Cardiac muscle cell (in vitro differentiated cells and primary cell): Measurements from ENCODE around the gene TANGO6. TPM values are rescaled to one million over a fixed set of nuclear protein-coding genes. Genes with fewer than 3 reads are reported as not detected.
"Not testable (repeated sequence)": the region's sequence is repeated elsewhere in the genome, so short reads cannot be mapped to it uniquely, and the experiment has no call there.

ENCODE experiments used
- DNase-seq, 2 donors: peaks; one replicate each; pipeline versions ENCODE4 v3.0.0 to v3.0.0-alpha.2; 2010 to 2017; ENCODE audit warnings: low read depth in 1 of 2, low spot score in 1 of 2
- H3K27ac ChIP-seq: fragments of 200-600 bp; sonication (generic); 2 replicates; pipeline ENCODE4 v1.5.1; 2016
- H3K27me3 ChIP-seq: fragments of 200-600 bp; sonication (generic); 2 replicates; pipeline ENCODE4 v1.6.0; 2016; ENCODE audit warnings: control low read depth
- H3K36me3 ChIP-seq: fragments of 200-600 bp; sonication (generic); 2 replicates; pipeline ENCODE4 v1.5.1; 2016; ENCODE audit warnings: control low read depth
- H3K4me1 ChIP-seq: fragments of 200-600 bp; sonication (generic); 2 replicates; pipeline ENCODE4 v1.8.1; 2017; ENCODE audit warnings: low read depth, mild to moderate bottlenecking, mixed run types
- H3K4me3 ChIP-seq: fragments of 200-600 bp; sonication (generic); 2 replicates; pipeline ENCODE4 v1.5.1; 2016; ENCODE audit warnings: mild to moderate bottlenecking
- H3K9me3 ChIP-seq: fragments of 200-600 bp; sonication (generic); 2 replicates; pipeline ENCODE4 v1.5.1; 2017; ENCODE audit warnings: low read depth, mild to moderate bottlenecking, control low read depth
- CTCF ChIP-seq: IDR thresholded peaks from 2 replicates; pipeline ENCODE4 v1.5.1; 2012; ENCODE audit warnings: low read depth, mild to moderate bottlenecking, low read length
- polyA plus RNA-seq: library from polyadenylated mRNA; unstranded; fragments of >200 nt; fragmentation: Nextera tagmentation; extraction: Ambion mirVana; gene quantifications from 2 replicates; pipeline ENCODE4 v1.2.1, GENCODE V29; 2016
- total RNA-seq: library from RNA; depleted of rRNA; stranded (reverse); fragments of >200 nt; gene quantifications from 2 replicates; pipeline ENCODE4 v1.2.3, GENCODE V29; 2016

The TANGO6 gene
- total and polyA plus RNA-seq, 2 experiments from 2014 or later: 5.4 to 8.9 TPM

DNA sequence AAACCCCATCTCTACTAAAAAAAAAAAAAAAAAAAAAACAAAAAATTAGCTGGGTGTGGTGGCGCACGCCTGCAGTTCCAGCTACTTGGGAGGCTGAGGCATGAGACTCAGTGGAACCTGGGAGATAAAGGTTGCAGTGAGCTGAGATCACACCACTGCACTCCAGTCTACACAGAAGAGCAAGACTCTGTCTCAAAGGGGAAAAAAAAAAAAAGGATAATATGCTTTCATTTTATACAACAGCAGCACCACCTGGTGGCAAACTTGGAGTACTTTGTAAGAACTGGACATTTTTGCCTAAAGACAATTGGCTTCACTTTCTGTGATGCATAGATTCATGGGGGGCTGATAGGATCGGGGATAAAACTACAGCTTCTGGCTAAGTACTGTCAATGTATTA lies 280.6 kb downstream of the TANGO6 start:
- TF ChIP-seq CTCF: peak; percentile 61
- H3K4me3 ChIP-seq: no peak overlapping the region
- H3K36me3 ChIP-seq: peaks cover 12% of the 10 kb centered on the region
- no peaks in the 10 kb centered on the region for H3K27me3 ChIP-seq
- H3K4me1 ChIP-seq: no peaks in the 10 kb centered on the region
- no peaks in the 10 kb centered on the region for H3K9me3 ChIP-seq
- H3K27ac ChIP-seq: no peak overlapping the region
- DNase-seq: peak; percentile 72 to 82

GRCh38 chr16:69124406-69124805 lies 281.1 kb downstream of the TANGO6 start:
- H3K4me3 ChIP-seq, DNase-seq, H3K27ac ChIP-seq, H3K36me3 ChIP-seq, H3K4me1 ChIP-seq, H3K27me3 ChIP-seq, H3K9me3 ChIP-seq: not testable (repeated sequence)

GRCh38 chr16:69124961-69125360 lies 281.6 kb downstream of the TANGO6 start:
- DNase-seq, H3K27ac ChIP-seq, H3K36me3 ChIP-seq, H3K9me3 ChIP-seq, H3K4me3 ChIP-seq, H3K4me1 ChIP-seq, H3K27me3 ChIP-seq: not testable (repeated sequence)

- Histone ChIP-seq H3K36me3 (peaks cover 4% of the 10 kb centered on the region), H3K27me3 (no peaks in the 10 kb centered on the region), H3K9me3 (no peaks in the 10 kb centered on the region), H3K4me3 (no peak overlapping the region), H3K4me1 (peaks cover 8% of the 10 kb centered on the region), H3K27ac (peak overlapping the region; percentile 51)
- no peak for TF ChIP-seq CTCF
- no peak for DNase-seq
These were observed 282.9 kb downstream of the TANGO6 start for GRCh38 chr16:69126221-69126620.

DNA sequence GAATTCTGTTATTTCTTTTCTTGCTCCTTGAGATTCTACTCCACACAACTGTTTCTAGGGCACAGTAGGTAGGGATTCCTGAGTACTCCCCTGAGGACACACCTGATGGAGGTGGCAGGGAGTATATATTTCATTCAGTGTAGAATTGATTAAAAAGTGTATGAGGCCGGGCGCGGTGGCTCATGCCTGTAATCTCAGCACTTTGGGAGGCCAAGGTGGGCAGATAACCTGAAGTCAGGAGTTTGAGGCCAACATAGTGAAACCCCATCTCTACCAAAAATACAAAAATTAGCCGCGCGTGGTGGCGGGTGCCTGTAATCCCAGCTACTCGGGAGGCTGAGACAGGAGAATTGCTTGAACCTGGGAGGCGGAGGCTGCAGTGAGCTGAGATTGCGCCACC lies 283.5 kb downstream of the TANGO6 start:
- H3K36me3 ChIP-seq, H3K4me3 ChIP-seq, H3K9me3 ChIP-seq, H3K27me3 ChIP-seq, H3K4me1 ChIP-seq, DNase-seq: not testable (repeated sequence)
- H3K27ac ChIP-seq: peak overlapping the region; percentile 51

DNA sequence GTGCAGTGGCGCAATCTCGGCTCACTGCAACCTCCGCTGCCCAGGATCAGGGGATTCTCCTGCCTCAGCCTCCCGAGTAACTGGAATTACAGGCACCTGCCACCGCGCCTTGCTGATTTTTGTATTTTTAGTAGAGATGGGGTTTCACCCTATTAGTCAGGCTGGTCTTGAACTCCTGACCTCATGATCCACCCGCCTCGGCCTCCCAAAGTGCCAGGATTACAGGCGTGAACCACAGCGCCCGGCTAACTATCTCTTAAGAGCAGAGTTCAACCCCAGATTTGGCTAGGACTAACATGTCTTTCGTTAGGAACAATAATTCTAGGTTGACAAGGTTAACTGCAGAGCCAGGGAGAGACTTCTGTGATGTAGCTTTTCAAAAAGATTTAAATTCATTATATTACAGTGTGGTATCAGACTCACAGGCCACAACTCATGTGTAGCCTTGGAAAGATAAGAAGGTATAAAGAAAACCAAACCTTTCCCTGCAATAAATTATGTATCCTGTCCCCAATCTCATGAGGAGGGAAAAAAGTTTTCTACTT lies 284.7 kb downstream of the TANGO6 start:
- Histone ChIP-seq H3K27me3 (no peaks in the 10 kb centered on the region), H3K27ac (no peak overlapping the region), H3K9me3 (no peaks in the 10 kb centered on the region), H3K36me3 (peaks cover 4% of the 10 kb centered on the region), H3K4me1 (peaks cover 8% of the 10 kb centered on the region), H3K4me3 (no peak overlapping the region)
- no peak for DNase-seq
- no peak for TF ChIP-seq CTCF

DNA sequence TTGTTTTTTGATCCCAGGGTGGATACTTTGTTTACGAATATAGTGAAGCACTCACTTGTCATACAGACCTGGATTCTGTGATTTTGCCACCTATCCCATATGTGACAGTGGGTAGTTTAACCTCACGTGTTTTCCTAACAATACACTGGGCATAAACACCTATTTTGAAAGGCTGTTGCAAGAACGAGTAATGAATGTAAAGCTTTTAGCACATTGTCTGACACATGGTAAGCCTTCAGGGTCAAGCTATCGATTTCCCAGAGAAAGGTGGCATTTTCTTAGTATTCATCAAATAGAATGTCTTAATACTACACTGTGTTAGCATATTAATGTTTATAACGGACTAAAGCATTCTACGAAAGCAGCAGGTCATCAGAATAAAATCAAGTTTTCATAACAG lies 287.1 kb downstream of the TANGO6 start:
- H3K27ac ChIP-seq: peak overlapping the region; percentile 99
- peaks cover 12% of the 10 kb centered on the region for H3K4me1 ChIP-seq
- H3K9me3 ChIP-seq: no peaks in the 10 kb centered on the region
- no peak for DNase-seq
- peaks cover 4% of the 10 kb centered on the region for H3K36me3 ChIP-seq
- no peaks in the 10 kb centered on the region for H3K27me3 ChIP-seq
- no peak for TF ChIP-seq CTCF
- peak overlapping the region; percentile 95 for H3K4me3 ChIP-seq
